ENCODE results near the gene DENND5B. TPM values are rescaled to one million over a fixed set of nuclear protein-coding genes. Genes with fewer than 3 reads are reported as not detected.

DENND5B gene
- total RNA-seq, 1 donor from 2014 or later: 17.5 TPM

DNA sequence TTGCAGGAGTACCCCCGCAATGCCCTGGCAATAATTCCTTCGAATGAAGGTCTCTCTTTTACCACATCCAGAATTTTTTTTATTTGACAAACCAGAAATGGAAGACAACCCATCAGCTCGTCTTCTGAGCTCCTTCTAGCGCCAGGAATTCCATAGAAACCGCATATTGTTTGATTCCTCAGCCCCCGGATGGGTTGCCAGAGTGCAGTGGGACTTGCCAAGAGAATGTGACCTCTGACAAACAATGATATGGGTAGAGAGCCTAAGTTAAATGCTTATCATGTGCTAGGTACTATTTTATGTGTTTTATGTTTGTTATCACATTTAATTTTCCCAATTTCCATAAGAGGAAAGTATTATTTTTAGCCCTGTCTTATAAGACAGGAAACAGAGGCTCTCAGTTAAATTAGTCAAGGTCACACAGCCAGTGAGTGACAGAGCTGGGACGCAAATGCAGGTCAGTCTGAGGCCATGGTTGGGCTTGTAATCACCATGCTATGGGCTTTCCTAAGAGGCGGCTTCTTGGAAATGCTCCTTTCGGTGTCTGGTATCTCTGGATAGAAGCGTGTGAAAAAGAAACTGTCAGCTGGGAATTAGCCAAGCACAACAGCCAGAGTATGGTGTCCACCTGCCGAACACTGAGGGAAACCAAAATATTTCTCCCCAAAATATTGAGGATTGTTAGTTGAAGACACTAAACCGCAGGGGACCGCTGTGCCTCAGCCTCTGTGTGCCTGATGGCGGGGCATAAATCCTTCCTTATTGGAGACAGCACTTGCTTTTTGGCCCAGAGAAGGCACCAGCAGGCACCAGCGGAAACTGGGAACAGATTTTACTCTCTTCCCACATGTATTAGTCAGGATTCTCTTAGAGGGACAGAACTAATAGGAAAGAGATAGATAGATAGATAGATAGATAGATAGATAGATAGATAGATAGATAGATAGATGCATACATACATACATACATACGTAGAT is 39.1 kb upstream of the DENND5B start:
- Mint-ChIP-seq H3K36me3 (no peaks in the 10 kb centered on the region), H3K27me3 (peaks cover 7% of the 10 kb centered on the region), H3K4me1 (ENCODE audit: unreplicated experiment) (peaks cover 7% of the 10 kb centered on the region), H3K9me3 (no peaks in the 10 kb centered on the region), H3K4me3 (no peak overlapping the region), H3K27ac (no peak overlapping the region)
- DNase-seq (ENCODE audit: extremely low spot score, unreplicated experiment): no peak
- TF ChIP-seq, protein P1, sequence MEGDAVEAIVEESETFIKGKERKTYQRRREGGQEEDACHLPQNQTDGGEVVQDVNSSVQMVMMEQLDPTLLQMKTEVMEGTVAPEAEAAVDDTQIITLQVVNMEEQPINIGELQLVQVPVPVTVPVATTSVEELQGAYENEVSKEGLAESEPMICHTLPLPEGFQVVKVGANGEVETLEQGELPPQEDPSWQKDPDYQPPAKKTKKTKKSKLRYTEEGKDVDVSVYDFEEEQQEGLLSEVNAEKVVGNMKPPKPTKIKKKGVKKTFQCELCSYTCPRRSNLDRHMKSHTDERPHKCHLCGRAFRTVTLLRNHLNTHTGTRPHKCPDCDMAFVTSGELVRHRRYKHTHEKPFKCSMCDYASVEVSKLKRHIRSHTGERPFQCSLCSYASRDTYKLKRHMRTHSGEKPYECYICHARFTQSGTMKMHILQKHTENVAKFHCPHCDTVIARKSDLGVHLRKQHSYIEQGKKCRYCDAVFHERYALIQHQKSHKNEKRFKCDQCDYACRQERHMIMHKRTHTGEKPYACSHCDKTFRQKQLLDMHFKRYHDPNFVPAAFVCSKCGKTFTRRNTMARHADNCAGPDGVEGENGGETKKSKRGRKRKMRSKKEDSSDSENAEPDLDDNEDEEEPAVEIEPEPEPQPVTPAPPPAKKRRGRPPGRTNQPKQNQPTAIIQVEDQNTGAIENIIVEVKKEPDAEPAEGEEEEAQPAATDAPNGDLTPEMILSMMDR (conservative IDR thresholded peaks at IDR 0.05): no peak

DNA sequence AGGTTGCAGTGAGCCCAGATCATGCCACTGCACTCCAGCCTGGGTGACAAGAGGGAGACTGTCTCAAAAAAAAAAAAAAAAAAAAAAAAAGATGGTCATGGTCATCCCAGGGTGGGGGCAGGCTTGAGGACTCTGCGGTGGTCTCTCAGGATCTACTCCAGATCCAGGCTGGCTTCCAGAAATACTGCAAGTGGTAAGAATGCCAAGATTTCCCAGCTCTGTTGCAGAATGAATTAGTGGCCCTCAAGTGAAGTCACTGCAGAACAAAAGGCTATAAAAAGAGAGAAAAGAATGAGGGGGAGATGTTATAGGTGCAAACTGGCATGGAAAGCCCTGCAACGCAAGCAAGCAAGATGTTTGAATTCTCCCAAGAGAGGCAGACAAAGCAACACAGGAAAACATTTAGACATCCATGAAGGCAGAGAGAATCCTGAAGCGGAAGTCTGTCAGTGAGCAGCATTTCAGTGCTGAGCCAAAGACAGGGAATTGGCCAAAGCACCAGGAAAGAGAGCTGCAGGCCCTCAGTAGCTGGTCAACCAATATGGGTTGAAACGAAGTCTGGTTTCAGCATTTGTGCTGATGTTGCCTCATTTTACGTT is 36.6 kb upstream of the DENND5B start:
- Mint-ChIP-seq H3K4me3 (no peak overlapping the region), H3K36me3 (no peaks in the 10 kb centered on the region), H3K4me1 (ENCODE audit: unreplicated experiment) (peaks cover 7% of the 10 kb centered on the region), H3K9me3 (no peaks in the 10 kb centered on the region), H3K27me3 (peaks cover 7% of the 10 kb centered on the region), H3K27ac (no peak overlapping the region)
- DNase-seq (ENCODE audit: extremely low spot score, unreplicated experiment): no peak
- TF ChIP-seq, protein P1 (conservative IDR thresholded peaks at IDR 0.05): no peak

DNA sequence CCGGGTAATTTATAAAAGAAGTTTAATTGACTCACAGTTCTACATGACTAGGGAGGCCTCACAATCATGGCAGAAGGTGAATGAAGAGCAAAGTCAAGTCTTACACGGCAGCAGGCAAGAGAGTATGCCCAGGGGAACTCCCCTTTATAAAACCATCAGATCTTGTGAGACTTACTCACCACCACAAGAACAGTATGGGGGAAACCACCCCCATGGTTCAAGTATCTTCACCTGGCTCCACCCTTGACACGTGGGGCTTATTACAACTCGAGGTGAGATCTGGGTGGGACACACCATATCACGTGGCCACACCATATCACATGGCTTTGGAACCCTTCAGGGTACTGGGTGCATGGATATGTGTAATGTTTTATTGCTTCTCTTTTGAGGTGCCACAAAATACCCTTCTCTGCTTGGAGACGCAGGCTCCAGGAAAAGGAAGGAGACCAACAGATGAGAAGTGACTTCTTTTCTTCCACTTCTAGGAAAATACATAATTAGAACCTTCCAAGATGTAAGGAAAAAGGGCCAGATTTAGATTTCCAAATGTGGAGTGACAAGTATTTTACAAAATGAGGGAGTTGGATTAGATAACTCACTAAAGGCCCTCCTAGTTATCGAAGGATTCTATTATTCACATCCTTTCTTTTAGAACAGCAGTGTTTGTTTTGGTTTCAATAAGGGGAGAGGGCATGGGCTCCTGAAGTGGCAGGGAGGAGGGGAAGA is 35.5 kb upstream of the DENND5B start:
- peaks cover 7% of the 10 kb centered on the region for H3K27me3 Mint-ChIP-seq
- H3K9me3 Mint-ChIP-seq: no peaks in the 10 kb centered on the region
- no peak overlapping the region for H3K27ac Mint-ChIP-seq
- H3K36me3 Mint-ChIP-seq: no peaks in the 10 kb centered on the region
- peaks cover 7% of the 10 kb centered on the region for H3K4me1 Mint-ChIP-seq (ENCODE audit: unreplicated experiment)
- no peak overlapping the region for H3K4me3 Mint-ChIP-seq
- TF ChIP-seq, protein P1 (conservative IDR thresholded peaks at IDR 0.05): no peak
- DNase-seq (ENCODE audit: extremely low spot score, unreplicated experiment): no peak

DNA sequence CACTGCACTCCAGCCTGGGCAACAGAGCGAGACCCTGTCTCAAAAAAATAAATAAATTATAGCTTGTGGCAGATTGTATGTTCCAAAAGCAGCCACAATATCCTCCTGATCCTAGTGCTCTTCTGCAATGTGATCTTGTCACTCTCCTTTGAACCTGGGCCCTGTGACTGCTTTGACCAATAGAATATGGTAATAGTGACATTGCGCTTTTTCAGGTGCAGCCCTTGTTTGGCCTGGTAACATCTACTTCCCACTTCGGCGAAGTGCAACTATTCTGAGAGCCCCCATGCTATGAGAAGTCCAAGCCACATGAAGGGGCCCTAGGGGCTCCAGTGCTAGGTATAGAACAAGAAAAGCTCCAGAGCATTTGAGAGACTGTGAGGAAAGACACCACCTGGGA is 31.1 kb upstream of the DENND5B start:
- H3K4me1 Mint-ChIP-seq (ENCODE audit: unreplicated experiment): no peaks in the 10 kb centered on the region
- no peak overlapping the region for H3K4me3 Mint-ChIP-seq
- no peaks in the 10 kb centered on the region for H3K9me3 Mint-ChIP-seq
- TF ChIP-seq, protein P1 (conservative IDR thresholded peaks at IDR 0.05): no peak
- H3K27ac Mint-ChIP-seq: no peak overlapping the region
- no peaks in the 10 kb centered on the region for H3K36me3 Mint-ChIP-seq
- H3K27me3 Mint-ChIP-seq: no peaks in the 10 kb centered on the region
- no peak for DNase-seq (ENCODE audit: extremely low spot score, unreplicated experiment)

DNA sequence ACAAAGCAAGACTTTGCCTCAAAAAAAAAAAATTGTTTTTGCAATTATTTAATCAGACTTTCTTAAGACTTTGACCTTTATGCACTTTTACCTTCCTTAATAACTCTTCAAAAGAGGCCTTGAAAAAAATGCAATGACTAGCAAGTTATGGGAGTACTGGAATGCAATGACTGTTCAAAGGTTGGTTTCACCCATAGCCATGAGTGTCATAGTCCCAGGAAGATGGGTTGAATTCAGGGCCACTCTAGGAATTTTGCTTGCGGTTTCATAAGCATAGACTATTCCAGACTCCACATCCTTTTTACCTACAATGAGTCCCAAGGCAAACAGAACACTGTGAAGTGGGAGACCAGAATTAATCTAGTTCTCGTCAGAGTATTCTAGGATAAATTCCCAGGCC is 29.4 kb upstream of the DENND5B start:
- no peaks in the 10 kb centered on the region for H3K9me3 Mint-ChIP-seq
- DNase-seq (ENCODE audit: extremely low spot score, unreplicated experiment): no peak
- H3K27me3 Mint-ChIP-seq: no peaks in the 10 kb centered on the region
- H3K4me1 Mint-ChIP-seq (ENCODE audit: unreplicated experiment): no peaks in the 10 kb centered on the region
- no peak overlapping the region for H3K4me3 Mint-ChIP-seq
- TF ChIP-seq, protein P1 (conservative IDR thresholded peaks at IDR 0.05): no peak
- H3K36me3 Mint-ChIP-seq: no peaks in the 10 kb centered on the region
- H3K27ac Mint-ChIP-seq: peak overlapping the region; percentile 52
